Right renal pelvis (tissue), 4 donors: ENCODE data around the gene CEP57L1. TPM values are rescaled to one million over a fixed set of nuclear protein-coding genes. Genes with fewer than 3 reads are reported as not detected.
"Not testable (repeated sequence)": the region's sequence is repeated elsewhere in the genome, so short reads cannot be mapped to it uniquely, and the experiment has no call there.

Experiments used
- DNase-seq, 4 donors: peaks; one replicate each; pipeline ENCODE4 v3.0.0-alpha.2; 2013; ENCODE audit warnings: low read depth in 4 of 4, low spot score in 3 of 4, missing footprints in 1 of 4
- polyA plus RNA-seq, 4 donors: library from polyadenylated mRNA; unstranded; fragments of 120-200 nt; gene quantifications; one replicate each; pipeline ENCODE4 v1.2.1, GENCODE V29; 2013; ENCODE audit not compliant: insufficient read length in 4 of 4

Gene CEP57L1
- polyA plus RNA-seq, 4 donors = 20.9 to 24.6 (median 22.3) TPM

GRCh38 chr6:109103942-109104341 lies 8.6 kb downstream of the CEP57L1 start:
- no peak for DNase-seq

DNA sequence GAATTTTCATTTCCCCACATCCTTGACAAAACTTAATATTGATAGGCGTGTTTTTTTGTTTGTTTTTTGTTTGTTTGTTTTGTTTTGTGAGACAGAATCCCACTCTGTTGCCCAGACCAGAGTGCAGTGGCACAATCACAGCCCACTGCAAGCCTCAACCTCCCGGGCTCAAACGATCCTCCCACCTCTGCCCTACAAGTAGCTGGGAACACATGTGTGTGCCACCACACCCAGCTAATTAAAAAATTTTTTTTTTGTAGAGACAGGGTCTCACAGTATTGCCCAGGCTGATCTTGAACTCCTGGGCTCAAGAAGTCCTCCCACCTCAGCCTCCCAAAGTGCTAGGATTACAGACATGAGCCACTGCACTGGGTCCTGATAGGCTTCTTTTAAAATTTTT lies 9.2 kb downstream of the CEP57L1 start:
- DNase-seq = no peak

GRCh38 chr6:109105681-109106080 lies 10.4 kb downstream of the CEP57L1 start:
- no peak for DNase-seq

GRCh38 chr6:109109663-109110062 lies 14.4 kb downstream of the CEP57L1 start:
- not testable (repeated sequence) for DNase-seq

DNA sequence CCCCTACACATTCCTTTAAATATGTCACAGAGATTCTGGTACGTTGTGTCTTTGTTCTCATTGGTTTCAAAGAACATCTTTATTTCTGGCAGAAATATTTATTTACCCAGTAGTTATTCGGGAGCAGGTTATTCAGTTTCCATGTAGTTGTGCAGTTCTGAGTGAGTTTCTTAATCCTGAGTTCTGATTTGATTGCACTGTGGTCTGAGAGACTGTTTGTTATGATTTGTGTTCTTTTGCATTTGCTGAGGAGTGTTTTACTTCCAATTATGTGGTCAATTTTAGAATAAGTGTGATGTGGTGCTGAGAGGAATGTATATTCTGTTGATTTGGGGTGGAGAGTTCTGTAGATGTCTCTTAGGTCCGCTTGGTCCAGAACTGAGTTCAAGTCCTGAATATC lies 17.4 kb downstream of the CEP57L1 start:
- not testable (repeated sequence) for DNase-seq

- DNase-seq = no peak
These were observed 22.2 kb downstream of the CEP57L1 start for GRCh38 chr6:109117346-109118035.

DNA sequence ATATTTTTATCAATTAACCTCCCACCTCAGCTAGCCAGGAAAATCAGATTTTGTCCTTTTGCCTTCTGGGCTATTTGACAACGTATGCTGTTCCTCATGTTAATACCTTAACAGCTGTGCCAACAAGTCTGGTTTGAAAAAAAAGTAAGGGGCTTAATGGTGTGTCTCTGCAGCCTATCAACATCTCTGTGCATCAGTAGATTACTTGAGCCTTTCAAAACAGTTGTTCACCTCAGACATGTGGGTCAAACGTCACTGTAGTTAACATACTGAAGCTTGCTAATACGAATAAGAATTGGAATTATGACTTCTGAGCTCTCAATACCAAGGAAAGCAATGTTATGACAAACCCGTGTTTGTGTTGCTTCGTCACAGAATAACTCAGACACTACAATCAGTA lies 23.0 kb downstream of the CEP57L1 start:
- no peak for DNase-seq

GRCh38 chr6:109118871-109119354 lies 23.6 kb downstream of the CEP57L1 start:
- no peak for DNase-seq

- no peak for DNase-seq
These were observed 26.1 kb downstream of the CEP57L1 start for GRCh38 chr6:109121411-109121810.

- DNase-seq = no peak
These were observed 28.9 kb downstream of the CEP57L1 start for GRCh38 chr6:109124219-109124618.

GRCh38 chr6:109125504-109125903 lies 30.2 kb downstream of the CEP57L1 start:
- no peak for DNase-seq

DNA sequence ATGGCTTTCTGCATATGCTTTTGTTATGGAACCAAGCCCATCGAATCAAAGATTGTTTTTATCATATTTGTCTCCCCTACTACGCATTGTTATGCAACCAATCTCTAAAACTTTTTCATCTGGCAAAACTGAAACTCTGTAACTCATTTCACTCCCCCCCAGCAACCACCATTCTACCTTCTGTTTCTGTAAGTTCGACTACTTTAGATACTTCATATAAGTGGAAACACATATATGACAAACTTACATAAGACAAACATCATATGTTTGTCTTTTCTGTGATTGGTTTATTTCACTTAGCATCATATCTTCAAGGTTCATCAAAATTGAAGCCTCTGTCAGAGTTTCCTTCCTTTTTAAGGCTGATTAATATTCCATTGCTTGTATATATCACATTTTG lies 34.8 kb downstream of the CEP57L1 start:
- no peak for DNase-seq

GRCh38 chr6:109135600-109135999 lies 40.3 kb downstream of the CEP57L1 start:
- not testable (repeated sequence) for DNase-seq

- not testable (repeated sequence) for DNase-seq
These were observed 40.7 kb downstream of the CEP57L1 start for GRCh38 chr6:109136039-109136438.

DNA sequence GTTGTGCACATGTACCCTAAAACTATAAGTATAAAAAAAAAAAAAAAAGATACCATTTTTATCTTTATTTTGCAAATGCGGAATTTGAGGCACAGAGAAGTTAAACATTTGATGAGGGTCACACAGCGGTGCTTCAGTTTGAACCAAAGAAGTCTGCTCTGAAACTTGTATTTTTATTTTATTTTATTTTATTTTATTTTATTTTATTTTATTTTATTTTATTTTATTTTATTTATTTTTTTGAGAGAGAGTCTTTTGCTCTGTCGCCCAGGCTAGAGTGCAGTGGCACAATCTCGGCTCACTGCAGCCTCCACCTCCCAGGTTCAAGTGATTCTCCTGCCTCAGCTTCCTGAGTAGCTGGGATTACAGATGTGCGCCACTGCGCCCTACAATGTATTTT lies 41.2 kb downstream of the CEP57L1 start:
- DNase-seq = not testable (repeated sequence)

- DNase-seq = no peak
These were observed 43.8 kb downstream of the CEP57L1 start for GRCh38 chr6:109139109-109139508.

- not testable (repeated sequence) for DNase-seq
These were observed 46.8 kb downstream of the CEP57L1 start for GRCh38 chr6:109142067-109142466.

- no peak for DNase-seq
These were observed 47.9 kb downstream of the CEP57L1 start for GRCh38 chr6:109143191-109143590.

DNA sequence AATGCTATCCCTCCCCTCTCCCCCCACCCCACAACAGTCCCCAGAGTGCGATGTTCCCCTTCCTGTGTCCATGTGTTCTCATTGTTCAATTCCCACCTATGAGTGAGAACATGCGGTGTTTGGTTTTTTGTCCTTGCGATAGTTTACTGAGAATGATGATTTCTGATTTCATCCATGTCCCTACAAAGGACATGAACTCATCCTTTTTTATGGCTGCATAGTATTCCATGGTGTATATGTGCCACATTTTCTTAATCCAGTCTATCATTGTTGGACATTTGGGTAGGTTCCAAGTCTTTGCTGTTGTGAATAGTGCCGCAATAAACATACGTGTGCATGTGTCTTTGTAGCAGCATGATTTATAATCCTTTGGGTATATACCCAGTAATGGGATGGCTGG lies 52.9 kb downstream of the CEP57L1 start:
- not testable (repeated sequence) for DNase-seq

DNA sequence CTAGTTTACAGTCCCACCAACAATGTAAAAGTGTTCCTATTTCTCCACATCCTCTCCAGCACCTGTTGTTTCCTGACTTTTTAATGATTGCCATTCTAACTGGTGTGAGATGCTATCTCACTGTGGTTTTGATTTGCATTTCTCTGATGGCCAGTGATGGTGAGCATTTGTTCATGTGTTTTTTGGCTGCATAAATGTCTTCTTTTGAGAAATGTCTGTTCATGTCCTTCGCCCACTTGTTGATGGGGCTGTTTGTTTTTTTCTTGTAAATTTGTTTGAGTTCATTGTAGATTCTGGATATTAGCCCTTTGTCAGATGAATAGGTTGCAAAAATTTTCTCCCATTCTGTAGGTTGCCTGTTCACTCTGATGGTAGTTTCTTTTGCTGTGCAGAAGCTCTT lies 53.4 kb downstream of the CEP57L1 start:
- not testable (repeated sequence) for DNase-seq

GRCh38 chr6:109153752-109154151 lies 58.4 kb downstream of the CEP57L1 start:
- no peak for DNase-seq

- no peak for DNase-seq
These were observed 69.0 kb downstream of the CEP57L1 start for GRCh38 chr6:109164331-109164730.
